ENCODE data around the gene RGMA. TPM values are rescaled to one million over a fixed set of nuclear protein-coding genes. Genes with fewer than 3 reads are reported as not detected.

Gene RGMA
- total RNA-seq, 1 donor from 2014 or later: 27.0 TPM

GRCh38 chr15:93105485-93105884 lies 16.5 kb upstream of the RGMA start:
- no peak for ATAC-seq
- DNase-seq: no peak
- intact Hi-C loops (cut with micrococcal nuclease): no loop called here

DNA sequence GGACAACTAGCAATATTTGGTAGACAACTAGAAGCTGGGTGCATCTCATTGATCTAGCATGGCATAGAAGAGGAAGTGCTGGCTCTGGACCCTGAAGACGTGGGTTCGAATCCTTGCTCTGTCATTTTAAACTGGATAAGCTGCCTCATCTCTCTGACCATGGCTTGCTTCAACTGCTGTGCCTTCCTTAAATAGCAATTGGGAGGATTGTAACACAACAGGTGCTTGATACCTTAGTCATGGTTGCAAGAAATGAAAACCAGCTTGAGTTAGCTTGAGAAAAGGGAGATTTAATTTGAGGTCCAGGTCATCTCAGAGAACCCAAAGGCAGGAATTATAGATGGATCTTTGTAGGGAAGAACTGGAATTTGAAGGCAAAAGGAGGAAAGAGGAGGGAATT lies 14.8 kb upstream of the RGMA start:
- no peak for DNase-seq
- intact Hi-C loops (cut with micrococcal nuclease): no loop called here
- no peak for ATAC-seq

DNA sequence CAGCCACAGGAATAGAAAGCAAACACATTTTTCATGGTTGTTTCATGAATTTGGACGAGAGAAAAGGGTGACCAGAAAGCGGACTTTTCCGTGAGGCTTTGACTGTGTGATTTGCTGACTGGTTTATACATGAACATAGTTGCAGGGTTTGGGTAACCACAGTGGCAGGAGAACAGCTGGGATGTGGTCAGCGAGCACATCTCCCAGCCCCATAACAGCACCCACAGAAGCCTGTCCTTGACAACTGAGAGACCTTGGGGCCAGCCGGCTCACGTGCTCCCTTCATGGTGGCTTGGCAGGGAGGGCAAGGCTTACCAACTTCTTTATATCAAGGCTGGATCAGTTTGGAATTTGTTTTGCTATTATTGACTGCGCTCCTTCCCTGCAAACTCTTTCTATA lies 13.2 kb upstream of the RGMA start:
- intact Hi-C loops (cut with micrococcal nuclease): no loop called here
- no peak for ATAC-seq
- no peak for DNase-seq

GRCh38 chr15:93093765-93094164 lies 4.8 kb upstream of the RGMA start:
- ATAC-seq (no peak), DNase-seq (no peak)
- intact Hi-C loops (cut with micrococcal nuclease): no loop called here

GRCh38 chr15:93091465-93091864 lies 2.5 kb upstream of the RGMA start:
- ATAC-seq (no peak), DNase-seq (no peak)
- intact Hi-C loops (cut with micrococcal nuclease): no loop called here

DNA sequence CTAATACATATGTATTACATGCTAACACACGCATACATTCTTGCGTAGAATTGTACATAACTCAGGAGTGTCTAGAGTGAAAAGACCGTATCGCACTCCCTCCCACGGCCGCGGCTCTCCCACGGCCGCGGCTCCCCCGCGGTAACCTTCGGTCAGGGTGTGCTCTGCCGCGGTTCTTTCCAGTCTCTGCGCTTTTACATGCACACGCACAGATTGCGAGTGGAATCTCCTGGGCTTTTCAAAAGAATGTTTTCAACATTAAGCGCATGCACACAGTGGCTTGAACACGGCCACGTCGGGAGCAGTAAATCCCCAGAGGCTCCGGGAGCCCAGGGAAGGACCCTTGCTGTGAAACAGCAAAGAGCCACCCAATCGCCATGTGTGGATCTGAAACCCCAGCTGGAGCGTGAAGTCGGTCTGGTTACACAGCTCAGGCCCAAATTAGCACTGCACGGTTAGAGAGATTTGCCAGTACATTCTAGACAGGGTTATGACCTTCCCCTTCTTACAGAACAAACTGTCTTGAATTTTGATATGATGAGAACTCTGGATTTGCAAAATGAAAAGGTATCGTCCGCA lies 805 bp upstream of the RGMA start:
- DNase-seq: peak; percentile 62
- peak; percentile 82 for ATAC-seq
- intact Hi-C loops (cut with micrococcal nuclease): loop anchor here (10.0 kb wide), 1 partner anchor 385 kb away; no protein-coding TSS in a partner anchor

- DNase-seq (peak; percentile 67), ATAC-seq (peak; percentile 64)
Observed at GRCh38 chr15:93088200-93088980, 621 bp downstream of the RGMA start.

GRCh38 chr15:93087825-93088199 lies 1.2 kb downstream of the RGMA start:
- ATAC-seq: peak; percentile 72
- intact Hi-C loops (cut with micrococcal nuclease): loop anchor here (10.0 kb wide), 1 partner anchor 387 kb away; no protein-coding TSS in a partner anchor
- DNase-seq: peak; percentile 82

More at GRCh38 chr15:93088200-93088980, 621 bp downstream of the RGMA start:
- intact Hi-C loops (cut with micrococcal nuclease): loop anchor here (10.0 kb wide), 1 partner anchor 386 kb away; no protein-coding TSS in a partner anchor

DNA sequence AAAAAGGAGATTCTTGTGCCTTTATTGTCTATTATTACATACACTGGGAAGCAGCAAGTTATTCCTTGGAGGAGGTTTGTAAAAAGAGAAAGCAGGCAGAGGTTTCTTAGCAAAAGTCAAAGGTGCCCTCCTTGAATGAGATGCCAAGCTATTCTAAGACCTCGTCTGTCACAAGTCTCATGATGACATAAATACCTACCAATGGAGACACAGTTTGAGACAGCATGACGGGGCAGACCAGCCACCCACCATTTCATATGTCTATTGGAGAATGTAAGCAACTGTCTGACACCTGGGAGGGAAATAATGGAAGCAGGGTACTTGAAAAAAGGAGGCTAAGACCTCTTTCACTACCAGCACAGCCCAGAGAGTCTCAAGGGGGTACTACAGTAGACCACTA lies 2.2 kb downstream of the RGMA start:
- intact Hi-C loops (cut with micrococcal nuclease): loop anchor here (10.0 kb wide), 1 partner anchor 388 kb away; no protein-coding TSS in a partner anchor
- no peak for ATAC-seq
- no peak for DNase-seq

DNA sequence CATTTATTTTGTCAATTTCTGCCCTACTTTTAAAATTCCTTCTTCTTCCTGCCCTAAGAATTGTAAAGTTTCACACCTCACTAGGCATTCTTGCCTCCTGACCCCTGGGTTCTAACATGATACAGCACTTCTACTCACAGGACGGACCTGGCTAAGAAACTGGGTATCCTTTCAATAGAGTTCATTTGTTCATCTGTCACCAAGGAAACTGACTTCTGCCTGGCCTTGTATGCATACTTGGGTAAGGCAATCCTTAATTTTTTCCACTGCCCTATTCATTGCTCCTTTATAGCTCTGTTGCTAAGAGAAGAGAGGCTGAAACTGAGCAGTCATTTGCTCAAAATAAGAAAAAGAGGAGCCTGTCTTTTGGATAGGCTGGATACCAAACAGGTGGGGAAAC lies 3.3 kb downstream of the RGMA start:
- ATAC-seq: no peak
- DNase-seq: no peak
- intact Hi-C loops (cut with micrococcal nuclease): loop anchor here (10.0 kb wide), 1 partner anchor 389 kb away; no protein-coding TSS in a partner anchor

DNA sequence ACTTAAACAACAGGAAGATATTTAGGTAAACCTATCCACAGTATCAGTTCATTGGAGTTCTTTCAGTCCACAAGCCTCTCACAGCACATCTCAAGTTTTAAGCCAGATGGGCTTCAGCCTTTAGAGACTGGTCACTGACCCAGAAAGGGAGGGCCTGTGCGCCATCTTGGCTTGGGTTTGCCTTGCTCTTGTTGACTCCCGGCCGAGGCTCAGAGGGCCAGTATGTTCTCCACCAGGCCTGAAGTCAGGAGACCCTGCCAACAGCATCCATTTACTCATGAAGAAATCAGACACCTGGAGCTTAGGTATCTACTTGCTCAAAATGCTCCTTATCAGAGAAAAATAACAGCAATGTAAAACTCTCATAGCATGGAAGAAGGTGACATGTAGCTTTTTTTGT lies 6.2 kb downstream of the RGMA start:
- intact Hi-C loops (cut with micrococcal nuclease): loop anchor here (10.0 kb wide), 1 partner anchor 392 kb away; no protein-coding TSS in a partner anchor
- ATAC-seq: no peak
- DNase-seq: no peak

DNA sequence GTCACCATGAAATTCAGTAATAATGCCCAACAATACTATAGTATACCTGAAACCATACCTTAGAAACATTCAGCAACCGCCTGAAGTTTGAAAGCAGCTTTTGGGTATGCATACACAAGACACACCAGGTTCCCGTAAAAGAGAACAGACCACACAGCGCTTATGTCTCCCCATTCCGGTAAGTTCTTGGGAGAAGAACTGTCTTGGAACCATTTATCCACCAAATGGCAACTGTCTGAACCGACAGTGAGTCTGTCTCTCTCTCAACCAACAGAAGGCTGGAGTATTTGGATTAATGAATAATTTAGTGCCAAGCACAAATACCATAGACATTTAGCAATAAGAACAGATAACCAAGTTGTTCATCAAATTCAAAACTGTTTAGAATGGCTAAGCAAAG lies 7.6 kb downstream of the RGMA start:
- intact Hi-C loops (cut with micrococcal nuclease): loop anchor here (10.0 kb wide), 1 partner anchor 393 kb away; no protein-coding TSS in a partner anchor
- DNase-seq: no peak
- ATAC-seq: no peak

GRCh38 chr15:93080451-93080850 lies 8.6 kb downstream of the RGMA start:
- no peak for ATAC-seq
- intact Hi-C loops (cut with micrococcal nuclease): loop anchor here (10.0 kb wide), 1 partner anchor 394 kb away; no protein-coding TSS in a partner anchor
- no peak for DNase-seq

GRCh38 chr15:93076875-93077274 lies 12.1 kb downstream of the RGMA start:
- intact Hi-C loops (cut with micrococcal nuclease): no loop called here
- ATAC-seq (no peak), DNase-seq (no peak)

GRCh38 chr15:93076217-93076616 lies 12.8 kb downstream of the RGMA start:
- intact Hi-C loops (cut with micrococcal nuclease): no loop called here
- DNase-seq (no peak), ATAC-seq (no peak)

- no peak for DNase-seq
- no peak for ATAC-seq
- intact Hi-C loops (cut with micrococcal nuclease): loop anchor here (5.0 kb wide), 1 partner anchor 37 kb away; no protein-coding TSS in a partner anchor
Observed at GRCh38 chr15:93074599-93074998, 14.4 kb downstream of the RGMA start.

GRCh38 chr15:93073465-93073952 lies 15.5 kb downstream of the RGMA start:
- peak; percentile 60 for DNase-seq
- ATAC-seq: peak; percentile 10

GRCh38 chr15:93072411-93073394 lies 16.3 kb downstream of the RGMA start:
- intact Hi-C loops (cut with micrococcal nuclease): loop anchor here (5.0 kb wide), 1 partner anchor 35 kb away; no protein-coding TSS in a partner anchor
- peak; percentile 92 for DNase-seq
- peak; percentile 93 for ATAC-seq

More at GRCh38 chr15:93073465-93073952, 15.5 kb downstream of the RGMA start:
- intact Hi-C loops (cut with micrococcal nuclease): loop anchor here (5.0 kb wide), 1 partner anchor 36 kb away; no protein-coding TSS in a partner anchor

DNA sequence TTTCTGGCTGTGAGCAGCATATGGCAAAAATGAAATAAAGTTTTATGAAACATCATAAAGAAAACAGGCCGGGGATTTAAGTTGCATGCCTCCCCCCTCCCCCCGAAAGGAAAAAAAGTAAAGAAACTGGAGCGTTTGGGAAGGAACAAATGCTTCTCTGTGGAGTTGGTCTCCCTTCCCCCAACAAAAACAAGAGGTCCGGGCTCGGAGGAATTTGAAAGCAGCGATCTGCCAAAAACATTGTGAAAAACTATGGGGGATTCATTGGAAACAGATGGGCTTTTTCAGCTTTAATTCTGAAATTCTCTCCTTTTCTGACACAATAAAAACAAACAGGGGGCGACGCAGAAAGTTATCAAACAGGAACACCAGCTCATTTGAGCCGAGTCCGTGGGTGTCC lies 17.0 kb downstream of the RGMA start:
- intact Hi-C loops (cut with micrococcal nuclease): loop anchor here (5.0 kb wide), 1 partner anchor 35 kb away; no protein-coding TSS in a partner anchor
- DNase-seq (no peak), ATAC-seq (peak; percentile 18)

Data from left ventricle myocardium superior (tissue), 1 donor.